Right cardiac atrium (tissue), 5 donors: ENCODE results near the gene RGS9. TPM values are rescaled to one million over a fixed set of nuclear protein-coding genes. Genes with fewer than 3 reads are reported as not detected.
"Not testable (repeated sequence)": the region's sequence is repeated elsewhere in the genome, so short reads cannot be mapped to it uniquely, and the experiment has no call there.

Source experiments
- ATAC-seq, 2 donors: fragments of 200-7000 bp; cut with Tn5 transposase; one replicate each; pipeline versions ENCODE4 v1.8.0 to v1.9.1; 2020; ENCODE audit warnings: moderate library complexity in 2 of 2, mild to moderate bottlenecking in 1 of 2
- DNase-seq, 3 donors: peaks; one replicate each; pipeline ENCODE4 v3.0.0-alpha.2; 2020
- H3K27ac ChIP-seq: one replicate; pipeline ENCODE4 v1.5.1; 2013; ENCODE audit warnings: mild to moderate bottlenecking, low read length, control low read depth, moderate library complexity
- H3K27me3 ChIP-seq: one replicate; pipeline ENCODE4 v1.6.1; 2013; ENCODE audit not compliant: control insufficient read depth, insufficient read depth
- H3K4me1 ChIP-seq: one replicate; pipeline ENCODE4 v1.6.1; 2013; ENCODE audit warnings: low read length; ENCODE audit not compliant: control insufficient read depth, insufficient read depth
- H3K4me3 ChIP-seq: one replicate; pipeline ENCODE4 v1.5.1; 2013; ENCODE audit warnings: low read length, control low read depth
- H3K9me3 ChIP-seq: one replicate; pipeline ENCODE4 v1.6.1; 2013; ENCODE audit warnings: low read length; ENCODE audit not compliant: control insufficient read depth
- WGBS: extraction: QIAGEN DNeasy Blood & Tissue Kit; methylation state at CpG from one replicate; pipeline ENCODE4 v1.1.7; 2013; 5-methylcytosine and 5-hydroxymethylcytosine counted together
- intact Hi-C, 4 donors: fragments of 100-400 bp; cut with DNase I; formaldehyde crosslinking; loops; one replicate each; pipeline versions ENCODE4 v1.11.0 to v1.14.0; 2022 to 2023
- long read RNA-seq, 4 donors: library from polyadenylated mRNA; unstranded; transcript quantifications; one replicate each; pipeline ENCODE4 v2.0.0, GENCODE V29; 2020 to 2021
- polyA plus RNA-seq: library from polyadenylated mRNA; stranded (reverse); fragments of 200-250 nt; gene quantifications from one replicate; pipeline ENCODE4 v1.2.3, GENCODE V29; 2013
- total RNA-seq, 4 donors: library from RNA; stranded (reverse); fragmentation: NEBNext Ultra II Directional; extraction: Animal tissue kit (Norgen Biotek cat#: 25700); gene quantifications; one replicate each; pipeline ENCODE4 v1.2.1, GENCODE V29; 2021
- donor health status: healthy with polysubstance abuse.
- donor health status: DM: no; HTN: yes; CAD: no.
- donor health status: DM: no; HTN: no; CAD: no.
- donor health status: DM: no; HTN: yes; CAD: no; lungs with severe emphysema.
- donor health status: DM: yes; HTN: yes; CAD: no.

RGS9 gene
- total RNA-seq = 10 to 100 TPM in 1 of 4 donors, 1 to 10 TPM in 3; 4.8 to 15.1 (median 8.3) TPM
- polyA plus RNA-seq = 4.2 TPM
- long read RNA-seq, donor 1, transcript RGS9-212 (3 exons, 2,736 nt) = major isoform, 7 of 15 reads
- long read RNA-seq, donor 1, partial matches to known transcripts = 2 of 15 reads
- long read RNA-seq, donor 1, other reads (novel, unspliced or antisense) = 2 of 15 reads
- long read RNA-seq, donor 2, partial matches to known transcripts = 0 of 5 reads
- long read RNA-seq, donor 2, other reads (novel, unspliced or antisense) = 1 of 5 reads
- long read RNA-seq, donor 3, partial matches to known transcripts = 0 of 7 reads
- long read RNA-seq, donor 3, other reads (novel, unspliced or antisense) = 1 of 7 reads
- long read RNA-seq, donor 4, partial matches to known transcripts = 0 of 6 reads
- long read RNA-seq, donor 4, other reads (novel, unspliced or antisense) = 2 of 6 reads

DNA sequence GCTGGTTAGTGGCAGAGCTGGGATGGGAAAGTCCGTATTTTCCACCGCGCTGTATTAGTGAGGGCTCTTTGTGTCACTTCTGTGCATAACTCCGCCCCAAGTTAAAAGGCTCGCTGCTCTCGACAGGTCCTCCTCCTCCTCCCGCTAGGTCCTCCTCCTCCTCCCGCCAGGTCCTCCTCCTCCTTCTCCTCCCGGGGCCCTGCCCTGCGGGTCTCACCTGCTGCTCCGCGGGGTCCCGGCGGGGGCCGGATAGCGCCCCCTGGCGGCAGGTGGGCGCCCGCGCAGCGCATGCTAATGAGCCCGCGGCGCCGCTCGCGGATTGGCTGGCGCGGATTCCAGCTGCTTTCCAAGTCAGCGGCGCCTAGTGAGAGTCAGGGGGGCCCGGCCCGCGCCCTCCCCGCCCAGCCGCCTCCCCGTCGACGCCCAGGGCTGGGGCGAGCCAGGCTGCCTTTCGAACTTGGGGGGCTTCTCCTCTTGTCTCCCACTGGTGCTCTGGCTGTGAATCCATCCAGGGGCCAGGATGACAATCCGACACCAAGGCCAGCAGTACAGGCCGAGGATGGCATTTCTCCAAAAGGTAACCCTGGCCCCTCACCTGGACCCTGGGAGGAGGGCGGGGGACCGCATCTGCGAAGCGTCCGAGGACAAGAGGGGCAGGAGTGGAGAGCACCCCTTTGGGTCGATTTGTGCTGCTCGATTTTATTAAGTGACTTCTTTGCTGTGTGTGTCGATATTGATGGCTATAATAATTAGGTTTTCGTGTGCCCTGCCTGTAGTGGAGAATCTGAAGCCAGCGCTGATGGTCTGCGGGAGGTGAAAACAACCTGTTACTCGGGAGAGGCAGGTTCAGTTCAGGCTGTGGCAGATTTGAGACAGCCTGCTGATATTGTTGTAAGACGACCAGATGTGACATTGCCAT is at the start of gene RGS9:
Gene RGS9 (plus strand): TSS at position 350 of the 919 bp plus-strand sequence. CDS start 171 bp downstream, at position 521.
- Histone ChIP-seq H3K27ac (no peak within 1 kb of the TSS), H3K4me1 (no peaks in the 10 kb centered on the region), H3K4me3 (peak within 1 kb of the TSS; percentile 36), H3K27me3 (no peaks in the 10 kb centered on the region), H3K9me3 (no peaks in the 10 kb centered on the region)
- peak; percentile 89 to 96 (median 95) for DNase-seq
- intact Hi-C loops = loop anchor here in 1 of 4 donors (5.0 kb wide), 1 partner anchor 60 kb away; no protein-coding TSS in a partner anchor
- peak; percentile 97 to 98 for ATAC-seq
- 5% methylated on average over 56 of the region's 56 CpGs for WGBS

DNA sequence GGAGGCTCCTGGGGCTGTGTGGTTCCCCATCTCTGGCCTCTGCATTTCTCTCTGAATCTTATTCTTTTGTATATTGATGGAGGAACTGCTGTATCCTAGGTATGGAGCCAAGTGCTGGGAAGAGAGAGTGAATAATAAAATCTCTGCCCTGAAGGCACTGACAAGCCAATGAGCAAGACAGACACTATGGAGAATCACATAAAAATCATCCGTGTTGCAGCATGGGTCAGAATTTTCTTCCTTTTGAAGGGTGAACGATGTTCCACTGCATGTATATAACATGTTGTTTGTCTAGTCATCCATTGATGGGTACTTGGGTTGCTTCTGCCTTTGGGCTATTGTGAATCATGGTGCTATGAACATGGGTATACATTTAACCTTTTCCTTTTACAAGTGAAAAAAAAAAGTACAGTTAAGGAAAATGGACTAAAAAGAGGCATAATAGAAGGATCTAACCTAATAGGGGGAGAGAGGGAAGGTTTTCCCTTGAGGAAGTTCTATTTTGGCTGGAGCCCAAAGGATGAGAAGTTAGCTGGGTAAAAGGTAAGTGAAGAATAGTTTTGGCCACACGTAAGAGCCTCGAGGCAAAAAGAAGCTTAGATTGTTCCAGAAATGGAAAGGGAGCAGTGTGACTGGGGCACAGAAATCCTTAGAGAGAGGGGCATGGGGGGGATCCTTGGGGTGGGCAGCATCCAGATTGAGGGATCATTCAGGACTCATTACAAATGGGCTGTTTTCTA is 48.4 kb upstream of the RGS9 start:
- intact Hi-C loops = no loop called here
- Histone ChIP-seq H3K27me3 (no peaks in the 10 kb centered on the region), H3K9me3 (no peaks in the 10 kb centered on the region), H3K4me1 (no peaks in the 10 kb centered on the region), H3K4me3 (no peak overlapping the region), H3K27ac (no peak overlapping the region)
- ATAC-seq (no peak), DNase-seq (no peak)
- WGBS = 48% methylated on average over 4 of the region's 4 CpGs

DNA sequence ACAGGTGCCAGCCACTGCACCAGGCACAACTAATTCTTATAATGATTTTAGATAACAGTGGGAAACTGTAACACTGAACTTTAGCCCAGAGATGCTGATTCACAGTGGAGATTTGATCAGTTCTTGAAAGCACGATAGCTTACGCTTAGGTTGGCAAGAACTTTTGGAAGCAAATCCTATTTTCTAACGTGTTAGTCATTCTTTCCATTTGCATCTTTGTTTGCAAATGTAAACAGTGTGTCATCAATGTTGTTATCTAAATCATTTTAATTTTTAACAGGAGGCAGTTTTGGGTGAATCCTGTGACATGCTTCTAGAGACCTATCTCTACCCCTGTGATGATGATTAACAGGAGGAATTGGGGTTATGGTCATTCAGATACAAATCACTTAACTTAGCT is 44.9 kb upstream of the RGS9 start:
- Histone ChIP-seq H3K27ac (no peak overlapping the region), H3K27me3 (no peaks in the 10 kb centered on the region), H3K4me1 (no peaks in the 10 kb centered on the region), H3K4me3 (no peak overlapping the region), H3K9me3 (no peaks in the 10 kb centered on the region)
- ATAC-seq (no peak), DNase-seq (no peak)
- intact Hi-C loops = no loop called here
- 56% methylated on average over 3 of the region's 3 CpGs for WGBS

DNA sequence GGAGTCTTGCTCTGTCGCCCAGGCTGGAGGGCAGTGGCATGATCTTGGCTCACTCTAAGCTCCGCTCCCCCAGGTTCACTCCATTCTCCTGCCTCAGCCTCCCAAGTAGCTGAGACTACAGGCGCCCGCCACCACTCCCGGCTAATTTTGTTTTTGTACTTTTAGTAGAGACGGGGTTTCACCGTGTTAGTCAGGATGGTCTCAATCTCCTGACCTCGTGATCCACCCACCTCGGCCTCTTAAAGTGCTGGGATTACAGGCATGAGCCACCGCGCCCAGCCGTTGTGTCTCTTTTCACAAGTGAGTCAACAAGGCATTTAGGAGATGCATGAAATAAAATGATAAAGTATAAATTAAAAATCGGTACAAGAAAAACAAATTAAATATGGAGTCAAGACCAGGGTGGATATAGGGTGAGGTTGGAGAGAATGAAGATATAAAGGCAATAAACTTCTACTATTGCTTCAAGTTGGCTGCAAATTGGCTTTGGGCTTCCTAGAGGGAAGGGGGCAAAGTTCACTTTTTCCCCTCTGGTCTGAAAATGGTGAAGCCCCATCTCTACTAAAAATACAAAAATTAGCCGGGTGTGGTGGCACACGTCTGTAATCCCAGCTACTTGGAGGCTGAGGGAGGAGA is 44.3 kb upstream of the RGS9 start:
- H3K4me1 ChIP-seq, H3K4me3 ChIP-seq, H3K27me3 ChIP-seq, intact Hi-C loops, H3K27ac ChIP-seq, DNase-seq, H3K9me3 ChIP-seq, ATAC-seq: not testable (repeated sequence)
- 95% methylated on average over 15 of the region's 15 CpGs for WGBS

DNA sequence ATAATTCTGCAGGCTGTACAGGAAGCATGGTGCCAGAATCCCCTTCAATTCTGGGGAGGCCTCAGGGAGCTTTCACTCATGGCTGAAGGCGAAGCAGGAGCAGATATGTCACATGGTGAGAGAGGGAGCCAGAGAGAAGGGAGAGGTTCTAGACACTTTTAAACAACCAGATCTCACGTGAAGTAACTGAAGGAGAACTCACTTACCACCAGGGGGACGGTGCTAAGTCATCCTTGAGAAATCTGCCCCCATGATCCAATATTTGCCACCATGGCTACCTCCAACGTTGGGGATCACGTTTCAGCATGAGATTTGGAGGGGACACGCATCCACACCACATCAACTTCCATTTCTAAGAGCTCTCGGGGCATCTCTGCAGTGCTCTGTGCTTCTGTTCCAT is 43.2 kb upstream of the RGS9 start:
- DNase-seq = no peak
- no peak for ATAC-seq
- no peak overlapping the region for H3K27ac ChIP-seq
- 91% methylated on average over 7 of the region's 7 CpGs for WGBS
- no peaks in the 10 kb centered on the region for H3K9me3 ChIP-seq
- H3K27me3 ChIP-seq = no peaks in the 10 kb centered on the region
- H3K4me1 ChIP-seq = no peaks in the 10 kb centered on the region
- intact Hi-C loops = no loop called here
- H3K4me3 ChIP-seq = no peak overlapping the region

DNA sequence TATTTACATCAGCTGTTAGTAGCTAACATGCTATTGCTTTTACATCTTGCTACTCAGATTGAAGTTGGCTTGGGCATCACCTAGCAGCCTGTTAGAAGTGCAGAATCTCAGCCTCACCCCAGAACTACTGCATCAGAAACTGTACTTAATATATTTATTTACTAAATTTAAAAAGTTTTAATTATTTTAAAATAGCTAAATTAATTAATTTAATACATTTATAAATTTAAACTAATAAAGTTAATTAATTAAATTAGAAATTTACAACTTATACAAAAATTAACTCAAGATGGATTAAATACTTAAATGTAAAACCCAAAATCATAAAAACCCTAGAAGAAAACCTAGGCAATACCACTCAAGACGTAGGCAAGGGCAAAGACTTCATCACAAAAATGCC is 41.7 kb upstream of the RGS9 start:
- H3K4me1 ChIP-seq = no peaks in the 10 kb centered on the region
- WGBS = 95% methylated on average over 1 of the region's 1 CpG
- ATAC-seq (no peak), DNase-seq (no peak)
- H3K27me3 ChIP-seq = no peaks in the 10 kb centered on the region
- H3K27ac ChIP-seq = no peak overlapping the region
- no peak overlapping the region for H3K4me3 ChIP-seq
- intact Hi-C loops = no loop called here
- H3K9me3 ChIP-seq = no peaks in the 10 kb centered on the region

DNA sequence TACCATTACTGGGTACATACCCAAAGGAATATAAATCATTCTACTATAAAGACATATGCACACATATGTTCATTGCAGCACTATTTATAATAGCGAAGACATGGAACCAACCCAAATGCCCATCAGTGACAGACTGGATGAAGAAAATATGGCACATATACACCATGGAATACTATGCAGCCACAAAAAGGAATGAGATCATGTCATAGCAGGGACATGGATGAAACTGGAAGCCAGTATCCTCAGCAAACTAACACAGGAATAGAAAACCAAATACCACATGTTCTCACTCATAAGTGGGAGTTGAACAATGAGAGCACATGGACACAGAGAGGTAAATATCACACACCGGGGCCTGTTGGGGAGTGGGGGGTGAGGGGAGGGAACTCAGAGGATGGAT is 40.8 kb upstream of the RGS9 start:
- ATAC-seq, intact Hi-C loops, H3K4me3 ChIP-seq, H3K27ac ChIP-seq, H3K9me3 ChIP-seq, H3K4me1 ChIP-seq, DNase-seq, H3K27me3 ChIP-seq: not testable (repeated sequence)
- over 99% methylated on average over 2 of the region's 2 CpGs for WGBS

DNA sequence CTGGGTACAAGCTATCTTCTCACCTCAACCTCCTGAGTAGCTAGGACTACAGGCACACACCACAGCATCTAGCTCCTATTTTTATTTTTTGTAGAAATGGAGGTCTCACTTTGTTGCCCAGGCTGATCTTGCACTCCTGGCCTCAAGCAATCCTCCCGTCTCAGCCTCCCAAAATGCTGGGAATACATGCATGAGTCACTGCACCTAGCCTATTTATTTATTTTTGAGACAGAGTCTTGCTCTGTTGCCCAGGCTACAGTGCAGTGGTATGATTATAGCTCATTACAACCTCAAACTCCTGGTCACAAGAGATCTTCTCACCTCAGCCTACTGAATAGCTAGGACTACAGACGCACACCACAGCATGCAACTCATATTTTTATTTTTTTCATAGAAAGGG is 40.1 kb upstream of the RGS9 start:
- no peak overlapping the region for H3K27ac ChIP-seq
- H3K9me3 ChIP-seq = no peaks in the 10 kb centered on the region
- no peak for DNase-seq
- no peaks in the 10 kb centered on the region for H3K4me1 ChIP-seq
- H3K4me3 ChIP-seq = no peak overlapping the region
- intact Hi-C loops = no loop called here
- H3K27me3 ChIP-seq = no peaks in the 10 kb centered on the region
- 97% methylated on average over 2 of the region's 2 CpGs for WGBS
- no peak for ATAC-seq

DNA sequence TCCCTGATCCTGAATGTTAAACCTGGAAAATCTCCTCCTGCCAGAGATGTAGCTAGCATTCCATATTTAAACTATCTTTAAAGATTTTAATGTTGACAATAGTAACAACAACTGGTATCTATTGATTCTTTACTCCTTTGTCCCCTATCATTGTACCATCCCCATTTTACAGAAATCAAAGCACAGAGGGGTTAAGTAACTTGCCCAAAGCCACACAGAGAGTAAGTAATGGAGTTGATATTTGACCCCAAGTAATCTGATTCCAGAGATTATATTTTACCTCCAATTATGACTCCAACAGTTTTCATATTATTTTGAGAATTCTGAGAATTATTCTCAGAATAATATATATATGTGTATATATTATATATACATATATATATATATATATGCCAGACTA is 37.7 kb upstream of the RGS9 start:
- H3K27ac ChIP-seq = no peak overlapping the region
- DNase-seq (no peak), ATAC-seq (no peak)
- no peaks in the 10 kb centered on the region for H3K4me1 ChIP-seq
- H3K27me3 ChIP-seq = no peaks in the 10 kb centered on the region
- no peaks in the 10 kb centered on the region for H3K9me3 ChIP-seq
- H3K4me3 ChIP-seq = no peak overlapping the region
- intact Hi-C loops = no loop called here

DNA sequence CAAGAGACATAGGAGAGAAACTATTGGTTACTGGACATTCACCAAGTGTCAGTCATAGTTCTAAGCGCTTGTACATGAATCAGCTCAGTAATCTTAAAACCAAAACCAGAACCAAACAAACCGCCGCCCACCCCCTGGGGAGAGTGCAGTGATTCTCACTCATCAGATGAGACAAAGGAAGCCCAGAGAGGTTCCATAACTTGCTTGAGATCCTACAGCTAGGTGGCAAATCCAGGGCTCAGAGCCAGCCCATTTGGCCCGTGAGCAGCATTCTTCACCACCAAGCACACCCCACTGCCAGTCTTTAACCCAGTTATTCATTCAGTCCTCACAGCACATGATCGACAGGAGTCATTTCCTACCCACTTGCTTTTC is 37.2 kb upstream of the RGS9 start:
- H3K27ac ChIP-seq = no peak overlapping the region
- no peaks in the 10 kb centered on the region for H3K9me3 ChIP-seq
- H3K4me1 ChIP-seq = no peaks in the 10 kb centered on the region
- ATAC-seq (peak; percentile 3 to 17), DNase-seq (peak in 2 of 3 donors; percentile 52 to 75)
- H3K27me3 ChIP-seq = no peaks in the 10 kb centered on the region
- 52% methylated on average over 5 of the region's 5 CpGs for WGBS
- peak overlapping the region; percentile 73 for H3K4me3 ChIP-seq
- intact Hi-C loops = loop anchor here in 2 of 4 donors (2.0 to 10.0 kb wide), 2 partner anchors 23 to 125 kb away; no protein-coding TSS in a partner anchor
